H1 (cell line): ENCODE data around the gene RUFY2. TPM values are rescaled to one million over a fixed set of nuclear protein-coding genes. Genes with fewer than 3 reads are reported as not detected.

Experiments used
- CTCF ChIA-PET: fragments of 300-600 bp; sonication (Branson Sonifier 250); formaldehyde crosslinking; loops from one replicate; lab custom pipeline; 2021; ENCODE audit not compliant: partially characterized antibody; lab: Charles Lee
- POLR2A ChIA-PET: fragments of 300-600 bp; sonication (Branson Sonifier 250); formaldehyde crosslinking; loops from one replicate; lab custom pipeline; 2021; ENCODE audit warnings: inconsistent platforms; ENCODE audit not compliant: partially characterized antibody; lab: Charles Lee
- DNase-seq, 2 experiments: peaks; one replicate each; pipeline versions ENCODE4 v3.0.0 to v3.0.0-alpha.2; 2010 to 2022; ENCODE audit warnings: low spot score in 2 of 2, low read depth in 1 of 2, mixed read lengths in 1 of 2
- FAIRE-seq: peaks from 2 replicates; lab custom pipeline; 2011; peaks lifted over from hg19 to GRCh38; lab: Jason Lieb, UNC
- H2AFZ ChIP-seq: 2 replicates; pipeline ENCODE4 v1.8.1; 2012; ENCODE audit warnings: low read length, inconsistent platforms
- H2AK5ac ChIP-seq: 2 replicates; pipeline ENCODE4 v1.6.1; 2013; ENCODE audit warnings: low read depth, low read length
- H2BK120ac ChIP-seq: replicated peaks from 2 replicates; pipeline ENCODE3; 2013; ENCODE audit warnings: low read depth, low read length, inconsistent platforms
- H2BK12ac ChIP-seq: 2 replicates; pipeline ENCODE4 v1.6.1; 2013; ENCODE audit warnings: low read depth, low read length
- H2BK15ac ChIP-seq: 2 replicates; pipeline ENCODE4 v1.6.1; 2013; ENCODE audit warnings: low read length
- H2BK20ac ChIP-seq: 2 replicates; pipeline ENCODE4 v1.6.1; 2013; ENCODE audit warnings: low read length
- H2BK5ac ChIP-seq: 2 replicates; pipeline ENCODE4 v1.6.1; 2013; ENCODE audit warnings: low read depth, low read length
- H3K14ac ChIP-seq: 2 replicates; pipeline ENCODE4 v1.6.1; 2013; ENCODE audit warnings: inconsistent platforms; ENCODE audit not compliant: insufficient read length
- H3K18ac ChIP-seq: 2 replicates; pipeline ENCODE4 v1.6.1; 2013; ENCODE audit warnings: low read length; ENCODE audit errors: extremely low read depth
- H3K23ac ChIP-seq: 2 replicates; pipeline ENCODE4 v1.6.1; 2013; ENCODE audit warnings: inconsistent platforms; ENCODE audit not compliant: insufficient read length
- H3K23me2 ChIP-seq: 2 replicates; pipeline ENCODE4 v1.6.1; 2013; ENCODE audit warnings: low read depth, low read length
- H3K27ac ChIP-seq: 2 replicates; pipeline ENCODE4 v1.6.1; 2011; ENCODE audit warnings: low read depth, low read length, inconsistent platforms
- H3K27me3 ChIP-seq, 4 experiments: replicated peaks in 1 of 4; 1 replicate in 1 of 4; 2 replicates in 3 of 4; pipeline versions ENCODE4 v1.6.1 to v1.8.1; 2011 to 2013; ENCODE audit warnings: low read length in 3 of 4, mild to moderate bottlenecking in 3 of 4, inconsistent platforms in 2 of 4, mixed read lengths in 2 of 4, moderate library complexity in 1 of 4; ENCODE audit not compliant: control insufficient read depth in 3 of 4, insufficient read depth in 3 of 4; ENCODE audit errors: extremely low read depth in 1 of 4
- H3K36me3 ChIP-seq, 4 experiments: 2 replicates each; pipeline versions ENCODE4 v1.6.1 to v1.8.1; 2011 to 2013; ENCODE audit warnings: mild to moderate bottlenecking in 4 of 4, low read length in 3 of 4, moderate library complexity in 2 of 4, control low read depth in 1 of 4, inconsistent platforms in 1 of 4; ENCODE audit not compliant: insufficient read depth in 4 of 4, control insufficient read depth in 2 of 4
- H3K4ac ChIP-seq: replicated peaks from 2 replicates; pipeline ENCODE3; 2013; ENCODE audit warnings: low read length, low read depth, mixed read lengths, inconsistent platforms; ENCODE audit not compliant: insufficient read length
- H3K4me1 ChIP-seq, 4 experiments: replicated peaks in 1 of 4; 1 replicate in 1 of 4; 2 replicates in 3 of 4; pipeline versions ENCODE4 v1.6.1 to v1.8.1; 2011 to 2013; ENCODE audit warnings: low read length in 3 of 4, inconsistent platforms in 2 of 4, mixed read lengths in 1 of 4; ENCODE audit not compliant: insufficient read depth in 4 of 4, control insufficient read depth in 3 of 4
- H3K4me2 ChIP-seq, 2 experiments: 2 replicates each; pipeline versions ENCODE4 v1.6.1 to v1.8.1; 2011 to 2013; ENCODE audit warnings: low read depth in 2 of 2, low read length in 2 of 2, control low read depth in 1 of 2, inconsistent platforms in 1 of 2, mild to moderate bottlenecking in 1 of 2; ENCODE audit not compliant: insufficient read depth in 1 of 2
- H3K4me3 ChIP-seq, 4 experiments: fragments of 200-600, 300-600 bp in 1 of 4; sonication (generic), shearing (Covaris generic), sonication (Bioruptor Twin) in 1 of 4; 2 replicates each; pipeline versions ENCODE4 v1.5.1 to v1.8.1; 2011 to 2016; ENCODE audit warnings: low read length in 4 of 4, low read depth in 3 of 4, control low read depth in 2 of 4, inconsistent platforms in 2 of 4, mild to moderate bottlenecking in 2 of 4, mixed read lengths in 1 of 4, moderate library complexity in 1 of 4; ENCODE audit not compliant: insufficient read depth in 2 of 4; ENCODE audit errors: extremely low read depth in 1 of 4
- H3K56ac ChIP-seq: replicated peaks from 2 replicates; pipeline ENCODE3; 2013; ENCODE audit warnings: low read depth, mild to moderate bottlenecking, mixed read lengths, low read length, inconsistent platforms; ENCODE audit not compliant: insufficient read length
- H3K79me1 ChIP-seq: 2 replicates; pipeline ENCODE4 v1.6.1; 2013; ENCODE audit warnings: low read depth, low read length, control low read depth
- H3K79me2 ChIP-seq, 2 experiments: 2 replicates each; pipeline versions ENCODE4 v1.6.1 to v1.8.1; 2012 to 2013; ENCODE audit warnings: low read length in 2 of 2, mild to moderate bottlenecking in 2 of 2, inconsistent platforms in 1 of 2; ENCODE audit not compliant: insufficient read depth in 2 of 2, control insufficient read depth in 1 of 2
- H3K9ac ChIP-seq, 4 experiments: replicated peaks in 1 of 4; 1 replicate in 1 of 4; 2 replicates in 3 of 4; pipeline versions ENCODE4 v1.6.1 to v1.8.1; 2011 to 2013; ENCODE audit warnings: low read depth in 3 of 4, low read length in 3 of 4, control low read depth in 2 of 4, mild to moderate bottlenecking in 2 of 4, moderate library complexity in 2 of 4, inconsistent platforms in 1 of 4; ENCODE audit errors: extremely low read depth in 1 of 4
- H3K9me3 ChIP-seq, 2 experiments: 2 replicates each; pipeline versions ENCODE4 v1.6.1 to v1.8.1; 2012 to 2013; ENCODE audit warnings: mild to moderate bottlenecking in 2 of 2, moderate library complexity in 2 of 2, control low read depth in 1 of 2, inconsistent platforms in 1 of 2, low read depth in 1 of 2, low read length in 1 of 2, mixed read lengths in 1 of 2; ENCODE audit not compliant: insufficient read depth in 2 of 2
- H4K20me1 ChIP-seq, 2 experiments: replicated peaks in 1 of 2; 2 replicates each; pipeline versions ENCODE3 to v1.8.1; 2011 to 2013; ENCODE audit warnings: inconsistent platforms in 2 of 2, low read length in 2 of 2, mild to moderate bottlenecking in 1 of 2; ENCODE audit not compliant: insufficient read depth in 2 of 2, control insufficient read depth in 1 of 2
- H4K5ac ChIP-seq: 2 replicates; pipeline ENCODE4 v1.6.1; 2013; ENCODE audit warnings: low read length, low read depth, mixed read lengths, inconsistent platforms; ENCODE audit not compliant: insufficient read length
- H4K8ac ChIP-seq: 2 replicates; pipeline ENCODE4 v1.8.0; 2013; ENCODE audit warnings: mild to moderate bottlenecking, moderate library complexity, low read length, inconsistent platforms; ENCODE audit not compliant: insufficient read depth; ENCODE audit errors: extremely low read depth
- H4K91ac ChIP-seq: replicated peaks from 2 replicates; pipeline ENCODE3; 2013; ENCODE audit warnings: low read length, mixed read lengths, inconsistent platforms; ENCODE audit not compliant: insufficient read length
- CHD1 ChIP-seq: IDR thresholded peaks from 2 replicates; pipeline ENCODE4 v1.6.1; 2012; ENCODE audit warnings: low read depth, low read length, improper control_type of control experiment
- HDAC6 ChIP-seq: IDR thresholded peaks from one replicate; pipeline ENCODE4 v1.7.1; 2012; ENCODE audit warnings: low read depth, mild to moderate bottlenecking, inconsistent platforms, low read length, moderate library complexity
- RBBP5 ChIP-seq: IDR thresholded peaks from 2 replicates; pipeline ENCODE4 v1.7.1; 2012; ENCODE audit warnings: low read depth, mild to moderate bottlenecking, inconsistent platforms, low read length, moderate library complexity, borderline replicate concordance
- WGBS, 2 experiments: shearing (Covaris generic) in 1 of 2; methylation state at CpG; one replicate each; pipeline versions ENCODE4 v1.1.6 to v1.1.7; 2013 to 2015; ENCODE audit warnings: low lambda C conversion rate in 2 of 2, mixed read lengths in 2 of 2, inconsistent platforms in 1 of 2, low coverage in 1 of 2, missing lambda C conversion rate in 1 of 2; ENCODE audit not compliant: insufficient replicate concordance in 2 of 2, insufficient coverage in 1 of 2, insufficient read length in 1 of 2; ENCODE audit errors: extremely low coverage in 1 of 2, missing lambda C conversion rate in 1 of 2; 5-methylcytosine and 5-hydroxymethylcytosine counted together
- polyA plus RNA-seq, 7 experiments: library from polyadenylated mRNA; depleted of rRNA in 3 of 7; stranded (reverse) in 5 of 7; unstranded in 2 of 7; fragments of >200 nt in 5 of 7; fragments of 200-250 nt in 2 of 7; gene quantifications; 1 replicate in 5 of 7; 2 replicates in 1 of 7; 4 replicates in 1 of 7; pipeline versions ENCODE4 v1.2.1 to v1.2.3, GENCODE V29; 2011 to 2013; ENCODE audit warnings: missing spikeins in 2 of 7, mixed read lengths in 2 of 7
- total RNA-seq: library from RNA; stranded (reverse); fragmentation: NEBNext Ultra II Directional; extraction: Animal tissue kit (Norgen Biotek cat#: 25700); gene quantifications from 2 replicates; pipeline ENCODE4 v1.2.1, GENCODE V29; 2021

The RUFY2 gene
- total and polyA plus RNA-seq, 2 of the 8 experiments (the other 6 are each of a cell fraction or from before 2014, with no cell fraction given): 3.4 to 12.0 TPM

- Histone ChIP-seq H3K79me2 (peaks cover 0 to 29% of the 10 kb centered on the region in 2 experiments; a peak in 2 of 4 replicates), H3K4me2 (no peak overlapping the region), H4K20me1 (no peaks in the 10 kb centered on the region), H3K4me1 (peaks cover 0 to 4% (median 0%) of the 10 kb centered on the region in 4 experiments; a peak in 1 of 7 replicates), H2BK20ac (no peak overlapping the region), H2BK12ac (no peak overlapping the region), H3K79me1 (no peaks in the 10 kb centered on the region; the same call in 1 of the 2 replicates), H3K27me3 (no peaks in the 10 kb centered on the region), H2BK120ac (no peak overlapping the region), H3K4ac (no peak overlapping the region), H3K18ac (no peak overlapping the region), H2BK15ac (no peak overlapping the region), H3K23me2 (peaks cover 4% of the 10 kb centered on the region; the same call in 1 of the 2 replicates), H3K9ac (no peak overlapping the region), H2AFZ (no peak overlapping the region), H3K23ac (no peak overlapping the region), H3K56ac (no peak overlapping the region), H3K36me3 (peaks cover 0 to 4% (median 0%) of the 10 kb centered on the region in 4 experiments; a peak in 1 of 8 replicates), H3K27ac (no peak overlapping the region), H2AK5ac (no peak overlapping the region), H3K14ac (no peak overlapping the region), H4K91ac (no peak overlapping the region), H4K8ac (no peak overlapping the region), H4K5ac (no peak overlapping the region), H3K9me3 (no peaks in the 10 kb centered on the region), H3K4me3 (no peak overlapping the region), H2BK5ac (no peak overlapping the region)
- CTCF ChIA-PET: interaction anchor here (0.6 kb wide), 1 partner anchor 547 kb away, joined by 4 read pairs; no protein-coding TSS in a partner anchor
- POLR2A ChIA-PET: no interaction called here
- 81% methylated on average over 1 of the region's 1 CpG; no CpG with 5 or more reads in 1 of the 2 experiments for WGBS, 2 experiments
- no peak for FAIRE-seq
- DNase-seq: no peak
- TF ChIP-seq CHD1 (no peak), RBBP5 (no peak), HDAC6 (no peak)
Observed at GRCh38 chr10:68402276-68402675, 4.8 kb downstream of the RUFY2 start.
